ENCODE data around the gene FKBP5. TPM values are rescaled to one million over a fixed set of nuclear protein-coding genes. Genes with fewer than 3 reads are reported as not detected.
A peak's percentile ranks its signal among the peaks of the same experiment; 100 is the strongest.

The FKBP5 gene
- total RNA-seq, 1 experiment from 2014 or later, result 20.1 TPM

DNA sequence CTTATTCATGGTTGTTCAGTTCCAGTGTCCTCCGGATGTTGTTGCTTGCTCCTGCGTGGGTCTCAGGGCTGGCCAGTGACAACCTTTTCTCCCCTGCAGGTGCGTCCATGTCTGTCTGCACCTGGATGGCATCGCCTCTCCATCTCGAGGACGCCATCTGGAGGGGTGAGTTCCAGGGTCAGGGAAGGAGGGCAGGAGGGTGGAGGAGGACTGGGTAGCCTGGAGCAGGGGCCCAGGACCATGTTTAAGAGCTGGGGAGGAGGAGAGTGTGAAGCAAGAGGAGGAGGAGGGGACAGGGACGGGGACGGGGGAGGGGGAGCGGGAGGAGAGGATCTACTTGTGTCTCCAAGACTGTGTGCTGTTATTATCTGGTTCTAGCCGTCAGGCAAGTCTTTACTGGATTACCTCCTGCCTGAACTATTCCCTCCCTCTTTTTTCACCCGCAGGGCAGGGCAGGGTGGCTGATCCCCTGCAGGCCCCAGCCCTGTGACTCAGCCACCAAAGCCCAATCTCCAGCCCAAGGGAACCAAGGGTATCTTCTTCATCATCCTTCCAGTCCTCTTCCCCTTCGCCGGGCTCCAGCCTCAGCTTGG lies 143.8 kb downstream of the FKBP5 start:
- Histone ChIP-seq H3K9me3 (no peaks in the 10 kb centered on the region), H3K36me3 (ENCODE audit: control insufficient read depth, insufficient read depth, low read length) (no peaks in the 10 kb centered on the region), H3K4me3 (ENCODE audit: low read depth, low read length) (no peak overlapping the region), H3K4me1 (peaks cover 4% of the 10 kb centered on the region; the same call in 1 of the 2 replicates), H3K27me3 (replicated peaks; ENCODE audit: control insufficient read depth, insufficient read depth, low read length) (no peaks in the 10 kb centered on the region)
- Mint-ChIP-seq H3K4me3 (ENCODE audit: unreplicated experiment) (peak overlapping the region; percentile 49), H3K27ac (ENCODE audit: unreplicated experiment) (no peak overlapping the region), H3K4me1 (ENCODE audit: low read depth, unreplicated experiment) (peaks cover 19% of the 10 kb centered on the region), H3K36me3 (ENCODE audit: insufficient read depth, unreplicated experiment) (no peaks in the 10 kb centered on the region), H3K27me3 (ENCODE audit: insufficient read depth, unreplicated experiment) (no peaks in the 10 kb centered on the region), H3K9me3 (ENCODE audit: unreplicated experiment) (peaks cover under 1% of the 10 kb centered on the region)
- no TSS peak for BruUV-seq (replicated peaks)
- CTCF ChIA-PET, result interaction anchor here (1.4 kb wide), 1 partner anchor 191 kb away, joined by 3 read pairs; no protein-coding TSS in a partner anchor
- POLR2A ChIA-PET, result interaction anchor here (0.6 kb wide), 1 partner anchor 918 kb away, joined by 6 read pairs; no protein-coding TSS in a partner anchor
- intact Hi-C loops (cut with micrococcal nuclease; ENCODE audit: unreplicated experiment), result no loop called here
- TF ChIP-seq, protein P1, sequence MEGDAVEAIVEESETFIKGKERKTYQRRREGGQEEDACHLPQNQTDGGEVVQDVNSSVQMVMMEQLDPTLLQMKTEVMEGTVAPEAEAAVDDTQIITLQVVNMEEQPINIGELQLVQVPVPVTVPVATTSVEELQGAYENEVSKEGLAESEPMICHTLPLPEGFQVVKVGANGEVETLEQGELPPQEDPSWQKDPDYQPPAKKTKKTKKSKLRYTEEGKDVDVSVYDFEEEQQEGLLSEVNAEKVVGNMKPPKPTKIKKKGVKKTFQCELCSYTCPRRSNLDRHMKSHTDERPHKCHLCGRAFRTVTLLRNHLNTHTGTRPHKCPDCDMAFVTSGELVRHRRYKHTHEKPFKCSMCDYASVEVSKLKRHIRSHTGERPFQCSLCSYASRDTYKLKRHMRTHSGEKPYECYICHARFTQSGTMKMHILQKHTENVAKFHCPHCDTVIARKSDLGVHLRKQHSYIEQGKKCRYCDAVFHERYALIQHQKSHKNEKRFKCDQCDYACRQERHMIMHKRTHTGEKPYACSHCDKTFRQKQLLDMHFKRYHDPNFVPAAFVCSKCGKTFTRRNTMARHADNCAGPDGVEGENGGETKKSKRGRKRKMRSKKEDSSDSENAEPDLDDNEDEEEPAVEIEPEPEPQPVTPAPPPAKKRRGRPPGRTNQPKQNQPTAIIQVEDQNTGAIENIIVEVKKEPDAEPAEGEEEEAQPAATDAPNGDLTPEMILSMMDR (IDR thresholded peaks at IDR 0.05; ENCODE audit: insufficient read depth in 1 of 2, low read depth in 1 of 2, low read length in 1 of 2, severe bottlenecking in 1 of 2, unreplicated experiment in 1 of 2), result no peak
- peak; percentile 43 to 55 for DNase-seq

DNA sequence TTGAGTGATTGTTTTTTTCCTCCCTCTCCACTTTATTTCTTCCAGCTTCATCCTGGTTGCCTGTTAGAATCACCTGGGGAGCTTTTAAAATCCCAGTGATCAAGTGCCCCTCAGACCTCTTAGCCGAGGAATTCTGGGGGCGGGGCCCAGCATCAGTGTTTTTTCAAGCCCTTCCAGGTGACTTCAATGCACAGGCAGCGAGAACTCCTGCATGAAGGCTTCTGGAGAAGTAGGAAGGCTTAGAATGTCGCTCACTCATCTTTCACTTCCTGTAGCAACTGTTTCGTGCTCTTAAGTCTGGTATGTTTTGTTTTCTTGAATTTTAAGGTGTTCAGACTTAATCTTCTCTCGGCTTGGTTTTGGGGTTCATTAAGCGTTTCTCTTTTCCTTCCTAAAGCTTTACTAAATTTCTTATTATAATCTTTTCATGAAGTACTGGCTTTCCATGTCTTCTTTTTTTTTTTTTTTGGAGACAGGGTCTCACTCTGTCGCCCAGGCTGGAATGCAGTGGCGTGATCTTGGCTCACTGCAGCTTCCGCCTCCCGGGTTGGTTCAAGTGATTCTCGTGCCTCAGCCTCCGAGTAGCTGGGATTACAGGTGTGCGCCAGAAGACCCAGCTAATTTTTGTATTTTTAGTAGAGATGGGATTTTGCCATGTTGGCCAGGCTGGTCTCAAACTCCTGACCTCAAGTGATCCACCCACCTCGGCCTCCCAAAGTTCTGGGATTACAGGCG lies 145.1 kb downstream of the FKBP5 start:
- no TSS peak for BruUV-seq (replicated peaks)
- Histone ChIP-seq H3K9me3 (no peaks in the 10 kb centered on the region), H3K4me1 (peaks cover 4% of the 10 kb centered on the region; the same call in 1 of the 2 replicates), H3K27me3 (replicated peaks; ENCODE audit: control insufficient read depth, insufficient read depth, low read length) (no peaks in the 10 kb centered on the region), H3K4me3 (ENCODE audit: low read depth, low read length) (no peak overlapping the region), H3K36me3 (ENCODE audit: control insufficient read depth, insufficient read depth, low read length) (no peaks in the 10 kb centered on the region)
- no peak overlapping the region for H3K4me3 Mint-ChIP-seq (ENCODE audit: unreplicated experiment)
- no peaks in the 10 kb centered on the region for H3K9me3 Mint-ChIP-seq (ENCODE audit: unreplicated experiment)
- CTCF ChIA-PET, result interaction anchor here (0.7 to 1.4 kb wide), 2 partner anchors 9 to 193 kb away, joined by 3 to 4 read pairs; no protein-coding TSS in a partner anchor
- peaks cover 19% of the 10 kb centered on the region for H3K4me1 Mint-ChIP-seq (ENCODE audit: low read depth, unreplicated experiment)
- H3K27ac Mint-ChIP-seq (ENCODE audit: unreplicated experiment), result no peak overlapping the region
- TF ChIP-seq, protein P1 (IDR thresholded peaks at IDR 0.05; ENCODE audit: insufficient read depth in 1 of 2, low read depth in 1 of 2, low read length in 1 of 2, severe bottlenecking in 1 of 2, unreplicated experiment in 1 of 2), result no peak
- DNase-seq, result no peak
- H3K27me3 Mint-ChIP-seq (ENCODE audit: insufficient read depth, unreplicated experiment), result no peaks in the 10 kb centered on the region
- no peaks in the 10 kb centered on the region for H3K36me3 Mint-ChIP-seq (ENCODE audit: insufficient read depth, unreplicated experiment)
- POLR2A ChIA-PET, result no interaction called here
- intact Hi-C loops (cut with micrococcal nuclease; ENCODE audit: unreplicated experiment), result no loop called here

DNA sequence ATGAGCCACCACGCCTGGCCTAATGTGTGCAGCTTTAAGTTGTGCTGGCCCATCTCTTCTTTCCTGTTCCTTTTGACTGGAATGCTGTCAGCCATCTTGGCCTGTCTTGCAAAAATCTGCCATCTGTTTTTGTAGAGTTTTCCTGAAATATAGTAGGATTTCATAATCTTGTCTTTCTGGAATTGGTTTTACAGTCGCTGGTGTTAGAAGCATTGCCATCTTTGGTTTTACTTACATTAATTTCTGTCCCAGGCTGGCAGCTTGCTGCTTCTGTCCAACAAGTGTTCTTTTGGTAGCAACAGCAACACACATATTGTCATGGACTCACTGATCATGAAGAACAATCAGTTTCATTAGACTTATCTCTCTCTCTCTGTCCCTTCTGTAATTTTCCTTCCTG lies 146.9 kb downstream of the FKBP5 start:
- no TSS peak for BruUV-seq (replicated peaks)
- H3K27me3 Mint-ChIP-seq (ENCODE audit: insufficient read depth, unreplicated experiment), result no peaks in the 10 kb centered on the region
- no peak for DNase-seq
- no peaks in the 10 kb centered on the region for H3K9me3 ChIP-seq
- peaks cover 4% of the 10 kb centered on the region; the same call in 1 of the 2 replicates for H3K4me1 ChIP-seq
- H3K4me3 ChIP-seq (ENCODE audit: low read depth, low read length), result no peak overlapping the region
- no peaks in the 10 kb centered on the region for H3K9me3 Mint-ChIP-seq (ENCODE audit: unreplicated experiment)
- intact Hi-C loops (cut with micrococcal nuclease; ENCODE audit: unreplicated experiment), result no loop called here
- ChIA-PET POLR2A (no interaction called here), CTCF (no interaction called here)
- TF ChIP-seq, protein P1 (IDR thresholded peaks at IDR 0.05; ENCODE audit: insufficient read depth in 1 of 2, low read depth in 1 of 2, low read length in 1 of 2, severe bottlenecking in 1 of 2, unreplicated experiment in 1 of 2), result no peak
- H3K4me1 Mint-ChIP-seq (ENCODE audit: low read depth, unreplicated experiment), result peaks cover 9% of the 10 kb centered on the region
- H3K4me3 Mint-ChIP-seq (ENCODE audit: unreplicated experiment), result no peak overlapping the region
- H3K27me3 ChIP-seq (replicated peaks; ENCODE audit: control insufficient read depth, insufficient read depth, low read length), result no peaks in the 10 kb centered on the region
- no peaks in the 10 kb centered on the region for H3K36me3 ChIP-seq (ENCODE audit: control insufficient read depth, insufficient read depth, low read length)
- H3K27ac Mint-ChIP-seq (ENCODE audit: unreplicated experiment), result no peak overlapping the region
- no peaks in the 10 kb centered on the region for H3K36me3 Mint-ChIP-seq (ENCODE audit: insufficient read depth, unreplicated experiment)
